ENCODE measurements around the gene LGALS3BP. TPM values are rescaled to one million over a fixed set of nuclear protein-coding genes. Genes with fewer than 3 reads are reported as not detected.

The LGALS3BP gene
- total RNA-seq, 1 experiment from 2014 or later = 69.8 TPM

DNA sequence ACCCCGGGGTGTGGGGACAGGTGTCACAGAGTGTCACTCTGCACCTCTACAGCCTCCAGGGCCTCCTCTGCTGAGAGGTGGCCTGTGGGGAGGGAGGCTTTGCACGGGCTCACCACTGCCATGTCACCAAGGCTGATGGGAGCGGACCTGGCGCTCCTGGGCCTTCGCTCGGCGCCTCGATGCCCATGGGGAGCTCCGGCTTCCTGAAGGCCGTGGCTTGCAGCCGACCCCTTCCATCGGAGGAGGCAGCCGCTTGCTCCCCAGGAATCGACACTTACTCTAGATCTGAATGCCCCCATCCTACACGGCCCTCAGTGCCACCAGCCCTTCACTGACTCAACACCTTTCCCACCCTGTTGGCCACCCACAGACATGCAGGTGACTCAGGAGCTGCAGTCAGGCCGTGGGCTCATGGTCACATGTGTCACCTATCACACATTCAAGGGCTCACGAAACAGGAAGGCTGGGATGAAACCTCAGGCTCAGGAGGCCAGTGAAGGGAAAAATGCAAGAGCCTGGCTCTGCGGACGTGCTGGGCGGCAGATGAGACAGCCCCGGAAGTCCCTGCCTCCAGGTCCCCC lies 11.9 kb downstream of the LGALS3BP start:
- Histone ChIP-seq H2AFZ (ENCODE audit: low read length) (no peak overlapping the region), H3K4ac (ENCODE audit: low read depth, low read length) (no peak overlapping the region), H3K9me3 (ENCODE audit: control insufficient read depth, low read depth, low read length) (no peaks in the 10 kb centered on the region), H4K5ac (ENCODE audit: insufficient read length, low read depth, low read length) (no peak overlapping the region), H3K79me1 (ENCODE audit: insufficient read depth, low read depth, low read length, poor library complexity, severe bottlenecking) (no peaks in the 10 kb centered on the region), H3K23ac (ENCODE audit: insufficient read length, low read depth, low read length) (no peak overlapping the region), H3K27ac (ENCODE audit: insufficient read length, low read depth, low read length) (no peak overlapping the region), H2BK15ac (ENCODE audit: low read depth, low read length) (no peak overlapping the region), H2BK120ac (ENCODE audit: low read depth, low read length, poor library complexity, severe bottlenecking) (no peak overlapping the region), H2AK5ac (ENCODE audit: insufficient read length, low read length) (no peak overlapping the region), H3K27me3 (ENCODE audit: insufficient read depth, low read length) (no peaks in the 10 kb centered on the region), H4K91ac (ENCODE audit: insufficient read length, low read depth, low read length) (no peak overlapping the region), H2BK5ac (ENCODE audit: insufficient read length, low read length) (no peak overlapping the region), H3K79me2 (ENCODE audit: insufficient read depth, low read length) (no peaks in the 10 kb centered on the region), H3K4me1 (ENCODE audit: insufficient read depth, low read length) (no peaks in the 10 kb centered on the region), H4K20me1 (ENCODE audit: control insufficient read depth, insufficient read depth, insufficient read length) (no peaks in the 10 kb centered on the region), H3T11ph (ENCODE audit: low read length) (no peak overlapping the region), H2BK20ac (ENCODE audit: low read depth, low read length, poor library complexity, severe bottlenecking) (no peak overlapping the region), H3K9ac (ENCODE audit: extremely low read depth, insufficient read length, low read length) (no peak overlapping the region), H4K8ac (replicated peaks; ENCODE audit: insufficient read length, low read depth, low read length) (no peak overlapping the region), H3K18ac (ENCODE audit: insufficient read length, low read depth, low read length) (no peak overlapping the region), H3K4me2 (ENCODE audit: insufficient read depth, insufficient read length, low read length) (no peak overlapping the region), H3K23me2 (ENCODE audit: insufficient read length, low read depth, low read length, poor library complexity, severe bottlenecking) (no peaks in the 10 kb centered on the region), H2BK12ac (ENCODE audit: insufficient read length, low read depth, low read length) (no peak overlapping the region), H3K14ac (ENCODE audit: insufficient read depth, low read length) (no peak overlapping the region), H3K56ac (ENCODE audit: insufficient read length, low read depth, low read length) (no peak overlapping the region)
- Mint-ChIP-seq H3K36me3 (ENCODE audit: insufficient read depth in 1 of 3, low read depth in 3 of 3) (peaks cover 0 to 30% (median 13%) of the 10 kb centered on the region in 3 experiments; a peak in 5 of 7 replicates), H3K4me1 (peaks cover 5 to 14% of the 10 kb centered on the region in 2 experiments), H3K27me3 (ENCODE audit: low read depth) (peaks cover 2% of the 10 kb centered on the region), H3K4me3 (no peak overlapping the region), H3K27ac (no peak overlapping the region), H3K9me3 (no peaks in the 10 kb centered on the region; a peak in 1 of 5 replicates)
- WGBS (ENCODE audit: extremely low coverage, insufficient read length, low lambda C conversion rate) = no CpG with 5 or more reads among the region's 21 CpGs
- DNase-seq = no peak
- TF ChIP-seq, protein P1, sequence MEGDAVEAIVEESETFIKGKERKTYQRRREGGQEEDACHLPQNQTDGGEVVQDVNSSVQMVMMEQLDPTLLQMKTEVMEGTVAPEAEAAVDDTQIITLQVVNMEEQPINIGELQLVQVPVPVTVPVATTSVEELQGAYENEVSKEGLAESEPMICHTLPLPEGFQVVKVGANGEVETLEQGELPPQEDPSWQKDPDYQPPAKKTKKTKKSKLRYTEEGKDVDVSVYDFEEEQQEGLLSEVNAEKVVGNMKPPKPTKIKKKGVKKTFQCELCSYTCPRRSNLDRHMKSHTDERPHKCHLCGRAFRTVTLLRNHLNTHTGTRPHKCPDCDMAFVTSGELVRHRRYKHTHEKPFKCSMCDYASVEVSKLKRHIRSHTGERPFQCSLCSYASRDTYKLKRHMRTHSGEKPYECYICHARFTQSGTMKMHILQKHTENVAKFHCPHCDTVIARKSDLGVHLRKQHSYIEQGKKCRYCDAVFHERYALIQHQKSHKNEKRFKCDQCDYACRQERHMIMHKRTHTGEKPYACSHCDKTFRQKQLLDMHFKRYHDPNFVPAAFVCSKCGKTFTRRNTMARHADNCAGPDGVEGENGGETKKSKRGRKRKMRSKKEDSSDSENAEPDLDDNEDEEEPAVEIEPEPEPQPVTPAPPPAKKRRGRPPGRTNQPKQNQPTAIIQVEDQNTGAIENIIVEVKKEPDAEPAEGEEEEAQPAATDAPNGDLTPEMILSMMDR (conservative IDR thresholded peaks at IDR 0.05) = no peak
